OCI-LY1 (cell line): Measurements from ENCODE around the gene SF3A1.

Experiments
- H2AFZ ChIP-seq: fragments of 200-600 bp; sonication (generic), shearing (Covaris generic); 2 replicates; pipeline ENCODE4 v1.6.0; 2014; ENCODE audit warnings: antibody characterized with exemption, mild to moderate bottlenecking, low read length
- H3F3A ChIP-seq: fragments of 200-600 bp; sonication (generic), shearing (Covaris generic); 2 replicates; pipeline ENCODE4 v1.6.0; 2014; ENCODE audit warnings: mild to moderate bottlenecking, antibody characterized with exemption, low read length, moderate library complexity; ENCODE audit not compliant: insufficient read depth
- H3K27ac ChIP-seq: fragments of 200-600 bp; sonication (generic); 2 replicates; pipeline ENCODE4 v1.5.1; 2014; ENCODE audit warnings: low read length, mixed run types, mild to moderate bottlenecking, low read depth; ENCODE audit not compliant: poor library complexity, severe bottlenecking
- H3K27me3 ChIP-seq: fragments of 200-600 bp; sonication (generic); 2 replicates; pipeline ENCODE4 v1.6.0; 2014; ENCODE audit warnings: antibody characterized with exemption, mild to moderate bottlenecking, low read length, moderate library complexity; ENCODE audit not compliant: insufficient read depth
- H3K36me3 ChIP-seq: fragments of 200-600 bp; sonication (generic); 2 replicates; pipeline ENCODE4 v1.6.1; 2014; ENCODE audit warnings: mild to moderate bottlenecking, antibody characterized with exemption, low read length, moderate library complexity, mixed read lengths; ENCODE audit not compliant: insufficient read depth
- H3K4me1 ChIP-seq: fragments of 200-600 bp; sonication (generic); 2 replicates; pipeline ENCODE4 v1.5.1; 2014; ENCODE audit warnings: mild to moderate bottlenecking, low read length, moderate library complexity; ENCODE audit not compliant: insufficient read depth, severe bottlenecking
- H3K4me2 ChIP-seq: fragments of 200-600 bp; sonication (generic), shearing (Covaris generic); 2 replicates; pipeline ENCODE4 v1.6.1; 2014; ENCODE audit warnings: low read length
- H3K4me3 ChIP-seq: fragments of 200-600 bp; sonication (generic); 2 replicates; pipeline ENCODE4 v1.5.1; 2014; ENCODE audit warnings: low read length, low read depth, mild to moderate bottlenecking, mixed read lengths; ENCODE audit not compliant: poor library complexity, severe bottlenecking
- H3K79me2 ChIP-seq: fragments of 200-600 bp; shearing (Covaris generic); 2 replicates; pipeline ENCODE4 v1.6.1; 2016; ENCODE audit warnings: mixed run types, low read length, mixed read lengths; ENCODE audit not compliant: insufficient read depth
- H3K9ac ChIP-seq: fragments of 200-600 bp; sonication (generic), shearing (Covaris generic); 2 replicates; pipeline ENCODE4 v1.6.1; 2014; ENCODE audit warnings: mild to moderate bottlenecking, low read length, mixed read lengths
- H3K9me2 ChIP-seq: fragments of 200-600 bp; sonication (generic), shearing (Covaris generic); 2 replicates; pipeline ENCODE4 v1.6.1; 2014; ENCODE audit warnings: low read depth, mild to moderate bottlenecking, low read length, mixed read lengths
- H3K9me3 ChIP-seq: fragments of 200-600 bp; shearing (Covaris generic); 2 replicates; pipeline ENCODE4 v1.6.1; 2014; ENCODE audit warnings: low read length, mixed read lengths
- H4K20me1 ChIP-seq: fragments of 200-600 bp; sonication (generic), shearing (Covaris generic); 2 replicates; pipeline ENCODE4 v1.6.0; 2016; ENCODE audit warnings: mild to moderate bottlenecking, low read length; ENCODE audit not compliant: insufficient read depth
- EZH2 ChIP-seq: fragments of 200-600 bp; sonication (generic), shearing (Covaris generic); IDR thresholded peaks from 2 replicates; pipeline ENCODE4 v1.8.0; 2017; ENCODE audit warnings: borderline replicate concordance, mixed run types, mild to moderate bottlenecking, antibody characterized with exemption, low read length, moderate library complexity, mixed read lengths
- TF ChIP-seq, protein P1 (sequence below): fragments of 200-600 bp; sonication (generic), shearing (Covaris generic); IDR thresholded peaks from 2 replicates; pipeline ENCODE4 v1.5.1; 2017; ENCODE audit warnings: mild to moderate bottlenecking, antibody characterized with exemption, low read length, moderate library complexity, mixed read lengths

SF3A1 gene

GRCh38 chr22:30295576-30295975 lies 61.1 kb downstream of the SF3A1 start:
- no peak overlapping the region for H3K9ac ChIP-seq
- peaks cover 14% of the 10 kb centered on the region; the same call in 1 of the 2 replicates for H3K36me3 ChIP-seq
- H3K27ac ChIP-seq, result no peak overlapping the region
- H3F3A ChIP-seq, result no peaks in the 10 kb centered on the region
- peaks cover 10% of the 10 kb centered on the region for H3K4me1 ChIP-seq
- H3K4me3 ChIP-seq, result no peak overlapping the region
- H3K9me3 ChIP-seq, result no peaks in the 10 kb centered on the region
- no peaks in the 10 kb centered on the region for H3K27me3 ChIP-seq
- no peak overlapping the region for H2AFZ ChIP-seq
- H4K20me1 ChIP-seq, result no peaks in the 10 kb centered on the region
- no peaks in the 10 kb centered on the region for H3K79me2 ChIP-seq
- no peak overlapping the region for H3K4me2 ChIP-seq
- no peak for TF ChIP-seq EZH2
- H3K9me2 ChIP-seq, result no peaks in the 10 kb centered on the region

DNA sequence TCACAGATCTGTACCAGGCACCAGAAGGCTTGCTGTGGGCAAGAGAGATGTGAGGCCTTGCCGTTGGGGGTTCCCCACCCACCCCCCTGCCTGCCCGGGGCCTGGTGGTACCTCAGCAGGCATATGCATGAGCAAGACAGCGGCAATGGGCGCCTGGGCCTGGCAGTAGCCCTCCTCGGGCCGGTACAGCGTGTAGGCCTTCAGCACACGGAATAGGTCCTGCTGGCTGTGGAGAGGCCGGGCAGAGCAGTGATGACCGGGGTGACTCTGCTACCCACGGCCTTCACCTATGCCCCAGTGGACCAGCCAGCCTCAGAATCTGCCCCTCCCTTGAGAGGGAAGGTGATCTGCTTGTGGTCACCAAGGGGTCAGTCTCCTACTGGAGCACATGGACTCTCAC lies 61.9 kb downstream of the SF3A1 start:
- H3K9me2 ChIP-seq, result no peaks in the 10 kb centered on the region
- no peak overlapping the region for H3K27ac ChIP-seq
- H3K36me3 ChIP-seq, result peaks cover 11% of the 10 kb centered on the region; the same call in 1 of the 2 replicates
- no peaks in the 10 kb centered on the region for H3K79me2 ChIP-seq
- H3K4me2 ChIP-seq, result no peak overlapping the region
- H2AFZ ChIP-seq, result no peak overlapping the region
- H3K4me1 ChIP-seq, result peaks cover 17% of the 10 kb centered on the region
- H3K9ac ChIP-seq, result no peak overlapping the region
- H3K27me3 ChIP-seq, result no peaks in the 10 kb centered on the region
- H3K9me3 ChIP-seq, result no peaks in the 10 kb centered on the region
- H3K4me3 ChIP-seq, result no peak overlapping the region
- H4K20me1 ChIP-seq, result no peaks in the 10 kb centered on the region
- TF ChIP-seq EZH2, result no peak
- H3F3A ChIP-seq, result no peaks in the 10 kb centered on the region

- Histone ChIP-seq H3K36me3 (peaks cover 11% of the 10 kb centered on the region; the same call in 1 of the 2 replicates), H3F3A (no peaks in the 10 kb centered on the region), H3K9ac (no peak overlapping the region), H3K4me3 (no peak overlapping the region), H4K20me1 (no peaks in the 10 kb centered on the region), H3K9me2 (no peaks in the 10 kb centered on the region), H3K27me3 (no peaks in the 10 kb centered on the region), H3K4me1 (peaks cover 19% of the 10 kb centered on the region), H3K4me2 (no peak overlapping the region), H3K27ac (no peak overlapping the region), H2AFZ (no peak overlapping the region), H3K79me2 (no peaks in the 10 kb centered on the region), H3K9me3 (no peaks in the 10 kb centered on the region)
- TF ChIP-seq, protein P1, sequence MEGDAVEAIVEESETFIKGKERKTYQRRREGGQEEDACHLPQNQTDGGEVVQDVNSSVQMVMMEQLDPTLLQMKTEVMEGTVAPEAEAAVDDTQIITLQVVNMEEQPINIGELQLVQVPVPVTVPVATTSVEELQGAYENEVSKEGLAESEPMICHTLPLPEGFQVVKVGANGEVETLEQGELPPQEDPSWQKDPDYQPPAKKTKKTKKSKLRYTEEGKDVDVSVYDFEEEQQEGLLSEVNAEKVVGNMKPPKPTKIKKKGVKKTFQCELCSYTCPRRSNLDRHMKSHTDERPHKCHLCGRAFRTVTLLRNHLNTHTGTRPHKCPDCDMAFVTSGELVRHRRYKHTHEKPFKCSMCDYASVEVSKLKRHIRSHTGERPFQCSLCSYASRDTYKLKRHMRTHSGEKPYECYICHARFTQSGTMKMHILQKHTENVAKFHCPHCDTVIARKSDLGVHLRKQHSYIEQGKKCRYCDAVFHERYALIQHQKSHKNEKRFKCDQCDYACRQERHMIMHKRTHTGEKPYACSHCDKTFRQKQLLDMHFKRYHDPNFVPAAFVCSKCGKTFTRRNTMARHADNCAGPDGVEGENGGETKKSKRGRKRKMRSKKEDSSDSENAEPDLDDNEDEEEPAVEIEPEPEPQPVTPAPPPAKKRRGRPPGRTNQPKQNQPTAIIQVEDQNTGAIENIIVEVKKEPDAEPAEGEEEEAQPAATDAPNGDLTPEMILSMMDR, result no peak
- no peak for TF ChIP-seq EZH2
Observed at GRCh38 chr22:30294066-30294465, 62.6 kb downstream of the SF3A1 start.

DNA sequence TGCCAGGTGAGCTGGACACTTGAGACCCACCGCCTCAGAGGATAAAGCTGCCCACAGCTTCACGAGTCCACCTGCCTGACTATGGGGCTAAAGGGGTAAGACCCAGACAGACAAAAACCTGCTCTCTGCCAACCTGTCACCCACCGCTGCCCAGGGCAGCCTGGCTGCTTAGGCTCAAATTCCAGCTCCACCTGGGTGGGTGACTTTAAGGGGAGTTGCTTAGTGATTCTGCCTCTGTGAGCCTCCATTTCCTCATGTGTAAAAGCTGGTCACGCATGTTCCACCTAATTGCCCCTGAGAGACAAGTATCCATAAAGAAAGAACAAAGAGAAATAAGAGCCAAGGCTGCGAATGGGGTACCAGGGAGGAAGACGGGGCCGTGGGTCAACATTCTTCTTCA lies 63.7 kb downstream of the SF3A1 start:
- no peaks in the 10 kb centered on the region for H3F3A ChIP-seq
- no peak overlapping the region for H3K4me2 ChIP-seq
- H3K4me3 ChIP-seq, result no peak overlapping the region
- no peak overlapping the region for H3K9ac ChIP-seq
- no peaks in the 10 kb centered on the region for H3K9me2 ChIP-seq
- no peaks in the 10 kb centered on the region for H3K27me3 ChIP-seq
- H2AFZ ChIP-seq, result no peak overlapping the region
- H3K27ac ChIP-seq, result no peak overlapping the region
- H3K36me3 ChIP-seq, result peaks cover 11% of the 10 kb centered on the region; the same call in 1 of the 2 replicates
- no peak for TF ChIP-seq EZH2
- peaks cover 26% of the 10 kb centered on the region for H3K4me1 ChIP-seq
- H3K9me3 ChIP-seq, result no peaks in the 10 kb centered on the region
- H4K20me1 ChIP-seq, result no peaks in the 10 kb centered on the region
- H3K79me2 ChIP-seq, result no peaks in the 10 kb centered on the region
